ENCODE results near the gene VTCN1.
"Not testable (repeated sequence)": the region's sequence is repeated elsewhere in the genome, so short reads cannot be mapped to it uniquely, and the experiment has no call there.

- not testable (repeated sequence) for TF ChIP-seq CTCF (IDR thresholded peaks at IDR 0.05; ENCODE audit: low read depth, low read length, poor library complexity, severe bottlenecking); EZH2phosphoT487 (IDR thresholded peaks at IDR 0.05; ENCODE audit: borderline replicate concordance, low read length)
Observed at GRCh38 chr1:117151305-117151704, 59.4 kb downstream of the VTCN1 start.

Measured in DOHH2 (cell line).